Upper lobe of left lung (tissue), 6 donors: ENCODE data around the gene GALNT5. TPM values are rescaled to one million over a fixed set of nuclear protein-coding genes. Genes with fewer than 3 reads are reported as not detected.

ENCODE experiments used
- ATAC-seq, 2 donors: fragments of 200-7000 bp; cut with Tn5 transposase; one replicate each; pipeline ENCODE4 v1.9.1; 2022; ENCODE audit warnings: mild to moderate bottlenecking in 2 of 2, moderate library complexity in 2 of 2; ENCODE audit not compliant: low FRiP score in 2 of 2
- DNase-seq, 2 donors: peaks; one replicate each; pipeline ENCODE4 v3.0.0-alpha.2; 2019 to 2020
- H3K27ac ChIP-seq, 4 donors: fragments of 200-600 bp; sonication (generic); one replicate each; pipeline ENCODE4 v1.5.1; 2016 to 2019
- H3K27me3 ChIP-seq, 4 donors: fragments of 200-600 bp; sonication (generic); one replicate each; pipeline ENCODE4 v1.5.1; 2017 to 2019
- H3K36me3 ChIP-seq, 4 donors: fragments of 200-600 bp; sonication (generic); one replicate each; pipeline ENCODE4 v1.5.1; 2016 to 2019
- H3K4me1 ChIP-seq, 4 donors: fragments of 200-600 bp; sonication (generic); one replicate each; pipeline ENCODE4 v1.5.1; 2018 to 2019
- H3K4me3 ChIP-seq, 4 donors: fragments of 200-600 bp; sonication (generic); one replicate each; pipeline ENCODE4 v1.5.1; 2017 to 2019; ENCODE audit warnings: mild to moderate bottlenecking in 2 of 4, moderate library complexity in 1 of 4
- H3K9me3 ChIP-seq, 4 donors: fragments of 200-600 bp; sonication (generic); one replicate each; pipeline ENCODE4 v1.5.1; 2018 to 2019
- EP300 ChIP-seq, 4 donors: sonication (generic); formaldehyde crosslinking; IDR thresholded peaks; one replicate each; pipeline ENCODE4 v1.5.1; 2017; ENCODE audit warnings: antibody characterized with exemption in 4 of 4, control low read depth in 2 of 4
- POLR2A ChIP-seq, 4 donors: fragments of 450-650 bp; IDR thresholded peaks; one replicate each; pipeline ENCODE4 v1.5.1; 2016 to 2017; ENCODE audit warnings: antibody characterized with exemption in 4 of 4, mild to moderate bottlenecking in 2 of 4
- POLR2AphosphoS5 ChIP-seq, 2 donors: sonication (generic); formaldehyde crosslinking; IDR thresholded peaks; one replicate each; pipeline ENCODE4 v1.5.1; 2017; ENCODE audit warnings: antibody characterized with exemption in 2 of 2
- WGBS, 2 donors: methylation state at CpG; one replicate each; pipeline ENCODE4 v1.1.5; 2017 to 2018; 5-methylcytosine and 5-hydroxymethylcytosine counted together
- total RNA-seq, 6 donors: library from RNA; depleted of rRNA in 4 of 6; stranded (reverse); fragments of >200 nt in 4 of 6; gene quantifications; one replicate each; pipeline versions ENCODE4 v1.1.0 to v1.2.1, GENCODE V29; 2016 to 2021
- TF ChIP-seq, protein P1 (sequence below), 6 experiments: fragments of 450-650 bp in 4 of 6; fragments of 200-600 bp in 2 of 6; sonication (generic) in 2 of 6; IDR thresholded peaks; one replicate each; pipeline ENCODE4 v1.5.1; 2016 to 2019; ENCODE audit warnings: antibody characterized with exemption in 6 of 6
- donor health status: DM: no; HTN: no; CAD: no; lungs with moderate emphysema.
- donor health status: DM: no; HTN: yes; CAD: no; lungs with severe emphysema.

GALNT5 gene
- total RNA-seq, 6 donors from 2014 or later: 23.0 to 42.9 (median 24.4) TPM

GRCh38 chr2:157363612-157364101 lies 106.2 kb downstream of the GALNT5 start:
- Histone ChIP-seq H3K36me3 (no peaks in the 10 kb centered on the region), H3K9me3 (peaks cover 0 to 8% (median 3%) of the 10 kb centered on the region in 4 donors), H3K4me3 (no peak overlapping the region), H3K27ac (no peak overlapping the region), H3K27me3 (no peaks in the 10 kb centered on the region), H3K4me1 (no peaks in the 10 kb centered on the region)
- TF ChIP-seq POLR2AphosphoS5 (IDR thresholded peaks at IDR 0.05) (no peak), EP300 (IDR thresholded peaks at IDR 0.05) (no peak), POLR2A (IDR thresholded peaks at IDR 0.05) (no peak)
- TF ChIP-seq, protein P1, sequence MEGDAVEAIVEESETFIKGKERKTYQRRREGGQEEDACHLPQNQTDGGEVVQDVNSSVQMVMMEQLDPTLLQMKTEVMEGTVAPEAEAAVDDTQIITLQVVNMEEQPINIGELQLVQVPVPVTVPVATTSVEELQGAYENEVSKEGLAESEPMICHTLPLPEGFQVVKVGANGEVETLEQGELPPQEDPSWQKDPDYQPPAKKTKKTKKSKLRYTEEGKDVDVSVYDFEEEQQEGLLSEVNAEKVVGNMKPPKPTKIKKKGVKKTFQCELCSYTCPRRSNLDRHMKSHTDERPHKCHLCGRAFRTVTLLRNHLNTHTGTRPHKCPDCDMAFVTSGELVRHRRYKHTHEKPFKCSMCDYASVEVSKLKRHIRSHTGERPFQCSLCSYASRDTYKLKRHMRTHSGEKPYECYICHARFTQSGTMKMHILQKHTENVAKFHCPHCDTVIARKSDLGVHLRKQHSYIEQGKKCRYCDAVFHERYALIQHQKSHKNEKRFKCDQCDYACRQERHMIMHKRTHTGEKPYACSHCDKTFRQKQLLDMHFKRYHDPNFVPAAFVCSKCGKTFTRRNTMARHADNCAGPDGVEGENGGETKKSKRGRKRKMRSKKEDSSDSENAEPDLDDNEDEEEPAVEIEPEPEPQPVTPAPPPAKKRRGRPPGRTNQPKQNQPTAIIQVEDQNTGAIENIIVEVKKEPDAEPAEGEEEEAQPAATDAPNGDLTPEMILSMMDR (IDR thresholded peaks at IDR 0.05): no peak
- WGBS, 2 donors: 57 to 71% methylated on average over 2 of the region's 2 CpGs
- no peak for ATAC-seq
- no peak for DNase-seq

Other genes with a start within 250 kb of the GALNT5 start
- gene ERMN, start 68.1 kb downstream of the GALNT5 start, total RNA-seq: 1 to 10 TPM in 3 of 6 donors, under 1 TPM in 3; 0.07 to 5.2 (median 0.78) TPM
- 10 to 100 TPM; 23.1 to 47.1 (median 28.5) TPM for gene CYTIP, start 186.4 kb downstream of the GALNT5 start, total RNA-seq